Measurements from ENCODE around the gene COL4A4. TPM values are rescaled to one million over a fixed set of nuclear protein-coding genes. Genes with fewer than 3 reads are reported as not detected.
A peak's percentile ranks its signal among the peaks of the same experiment; 100 is the strongest.

Gene COL4A4
- total and polyA plus RNA-seq, 2 of the 13 experiments (the other 11 are each of a cell fraction or from before 2014, with no cell fraction given): not detected

GRCh38 chr2:227033471-227034148, 130.4 kb downstream of the COL4A4 start (continued):
- TF ChIP-seq ZNF318 (CRISPR knock-in tag; IDR thresholded peaks at IDR 0.05): no peak
- TF ChIP-seq ZNF589 (CRISPR knock-in tag; conservative IDR thresholded peaks at IDR 0.05): no peak
- TF ChIP-seq ZNF546 (CRISPR knock-in tag; conservative IDR thresholded peaks at IDR 0.05): no peak
- TF ChIP-seq CHD2 (IDR thresholded peaks at IDR 0.05; ENCODE audit: low read depth, low read length): no peak
- no peak for TF ChIP-seq MTA1 (CRISPR knock-in tag; IDR thresholded peaks at IDR 0.05; ENCODE audit: borderline replicate concordance)
- TF ChIP-seq ZC3H4 (CRISPR knock-in tag; IDR thresholded peaks at IDR 0.05; ENCODE audit: borderline replicate concordance): no peak
- TF ChIP-seq SRF (IDR thresholded peaks at IDR 0.05; ENCODE audit: low read depth, low read length): no peak
- TF ChIP-seq SOX13 (IDR thresholded peaks at IDR 0.05): no peak
- no peak for TF ChIP-seq SOX13 (CRISPR knock-in tag; conservative IDR thresholded peaks at IDR 0.05 in 1 of 2, IDR thresholded peaks at IDR 0.05 in 1 of 2)
- TF ChIP-seq ZNF18 (CRISPR knock-in tag; IDR thresholded peaks at IDR 0.05; ENCODE audit: insufficient replicate concordance): no peak
- peak; percentile 59; the same call in 1 of the 2 replicates for TF ChIP-seq ZNF331 (CRISPR knock-in tag; IDR thresholded peaks at IDR 0.05)
- TF ChIP-seq, protein P1, sequence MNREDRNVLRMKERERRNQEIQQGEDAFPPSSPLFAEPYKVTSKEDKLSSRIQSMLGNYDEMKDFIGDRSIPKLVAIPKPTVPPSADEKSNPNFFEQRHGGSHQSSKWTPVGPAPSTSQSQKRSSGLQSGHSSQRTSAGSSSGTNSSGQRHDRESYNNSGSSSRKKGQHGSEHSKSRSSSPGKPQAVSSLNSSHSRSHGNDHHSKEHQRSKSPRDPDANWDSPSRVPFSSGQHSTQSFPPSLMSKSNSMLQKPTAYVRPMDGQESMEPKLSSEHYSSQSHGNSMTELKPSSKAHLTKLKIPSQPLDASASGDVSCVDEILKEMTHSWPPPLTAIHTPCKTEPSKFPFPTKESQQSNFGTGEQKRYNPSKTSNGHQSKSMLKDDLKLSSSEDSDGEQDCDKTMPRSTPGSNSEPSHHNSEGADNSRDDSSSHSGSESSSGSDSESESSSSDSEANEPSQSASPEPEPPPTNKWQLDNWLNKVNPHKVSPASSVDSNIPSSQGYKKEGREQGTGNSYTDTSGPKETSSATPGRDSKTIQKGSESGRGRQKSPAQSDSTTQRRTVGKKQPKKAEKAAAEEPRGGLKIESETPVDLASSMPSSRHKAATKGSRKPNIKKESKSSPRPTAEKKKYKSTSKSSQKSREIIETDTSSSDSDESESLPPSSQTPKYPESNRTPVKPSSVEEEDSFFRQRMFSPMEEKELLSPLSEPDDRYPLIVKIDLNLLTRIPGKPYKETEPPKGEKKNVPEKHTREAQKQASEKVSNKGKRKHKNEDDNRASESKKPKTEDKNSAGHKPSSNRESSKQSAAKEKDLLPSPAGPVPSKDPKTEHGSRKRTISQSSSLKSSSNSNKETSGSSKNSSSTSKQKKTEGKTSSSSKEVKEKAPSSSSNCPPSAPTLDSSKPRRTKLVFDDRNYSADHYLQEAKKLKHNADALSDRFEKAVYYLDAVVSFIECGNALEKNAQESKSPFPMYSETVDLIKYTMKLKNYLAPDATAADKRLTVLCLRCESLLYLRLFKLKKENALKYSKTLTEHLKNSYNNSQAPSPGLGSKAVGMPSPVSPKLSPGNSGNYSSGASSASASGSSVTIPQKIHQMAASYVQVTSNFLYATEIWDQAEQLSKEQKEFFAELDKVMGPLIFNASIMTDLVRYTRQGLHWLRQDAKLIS (CRISPR knock-in tag; IDR thresholded peaks at IDR 0.05): no peak
- no peak for TF ChIP-seq ZFP36L1 (CRISPR knock-in tag; IDR thresholded peaks at IDR 0.05)
- TF ChIP-seq PHF21A (CRISPR knock-in tag; IDR thresholded peaks at IDR 0.05): no peak
- TF ChIP-seq JARID2 (CRISPR knock-in tag; IDR thresholded peaks at IDR 0.05; ENCODE audit: insufficient replicate concordance): no peak
- no peak for TF ChIP-seq ONECUT2 (CRISPR knock-in tag; IDR thresholded peaks at IDR 0.05)

All from HepG2 (cell line).